Transverse colon (tissue), 3 donors: Measurements from ENCODE around the gene GABRG3.

Experiments
- POLR2A ChIP-seq: fragments of 450-650 bp; IDR thresholded peaks from one replicate; pipeline ENCODE4 v1.6.1; 2016; ENCODE audit warnings: antibody characterized with exemption, mild to moderate bottlenecking, moderate library complexity
- TF ChIP-seq, protein P1 (sequence below), 5 experiments: fragments of 200-600 bp in 3 of 5; fragments of 450-650 bp in 2 of 5; sonication (generic) in 3 of 5; IDR thresholded peaks; 1 replicate in 2 of 5; 2 replicates in 3 of 5; pipeline ENCODE4 v1.5.1; 2016 to 2017; ENCODE audit warnings: antibody characterized with exemption in 5 of 5, inconsistent platforms in 3 of 5, mild to moderate bottlenecking in 2 of 5, moderate library complexity in 1 of 5

DNA sequence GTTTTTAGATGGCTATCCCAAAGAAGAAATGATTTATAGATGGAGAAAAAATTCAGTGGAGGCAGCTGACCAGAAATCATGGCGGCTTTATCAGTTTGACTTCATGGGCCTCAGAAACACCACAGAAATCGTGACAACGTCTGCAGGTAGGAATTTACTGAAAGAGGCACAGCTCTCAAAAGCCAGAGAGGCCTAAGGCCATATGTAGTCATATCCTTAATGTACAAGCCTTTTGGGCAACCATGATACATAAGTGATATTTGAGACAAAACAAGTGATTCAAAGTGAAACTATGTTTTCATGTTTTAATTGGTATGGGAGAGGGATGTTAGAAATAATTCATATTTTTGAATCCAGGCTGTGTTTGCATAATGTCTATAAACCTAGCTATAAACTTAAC is 509.7 kb downstream of the GABRG3 start:
- no peak for TF ChIP-seq POLR2A
- TF ChIP-seq, protein P1, sequence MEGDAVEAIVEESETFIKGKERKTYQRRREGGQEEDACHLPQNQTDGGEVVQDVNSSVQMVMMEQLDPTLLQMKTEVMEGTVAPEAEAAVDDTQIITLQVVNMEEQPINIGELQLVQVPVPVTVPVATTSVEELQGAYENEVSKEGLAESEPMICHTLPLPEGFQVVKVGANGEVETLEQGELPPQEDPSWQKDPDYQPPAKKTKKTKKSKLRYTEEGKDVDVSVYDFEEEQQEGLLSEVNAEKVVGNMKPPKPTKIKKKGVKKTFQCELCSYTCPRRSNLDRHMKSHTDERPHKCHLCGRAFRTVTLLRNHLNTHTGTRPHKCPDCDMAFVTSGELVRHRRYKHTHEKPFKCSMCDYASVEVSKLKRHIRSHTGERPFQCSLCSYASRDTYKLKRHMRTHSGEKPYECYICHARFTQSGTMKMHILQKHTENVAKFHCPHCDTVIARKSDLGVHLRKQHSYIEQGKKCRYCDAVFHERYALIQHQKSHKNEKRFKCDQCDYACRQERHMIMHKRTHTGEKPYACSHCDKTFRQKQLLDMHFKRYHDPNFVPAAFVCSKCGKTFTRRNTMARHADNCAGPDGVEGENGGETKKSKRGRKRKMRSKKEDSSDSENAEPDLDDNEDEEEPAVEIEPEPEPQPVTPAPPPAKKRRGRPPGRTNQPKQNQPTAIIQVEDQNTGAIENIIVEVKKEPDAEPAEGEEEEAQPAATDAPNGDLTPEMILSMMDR (IDR thresholded peaks at IDR 0.05) = no peak
